GM12878 (cell line): ENCODE data around the gene OPN3. TPM values are rescaled to one million over a fixed set of nuclear protein-coding genes. Genes with fewer than 3 reads are reported as not detected.

Experiments
- BRCA1 ChIP-seq: IDR thresholded peaks from 2 replicates; pipeline ENCODE4 v1.6.1; 2011; ENCODE audit warnings: low read depth, low read length, improper control_type of control experiment
- CEBPB ChIP-seq, 2 experiments: fragments of 150-350 bp in 1 of 2; IDR thresholded peaks; 2 replicates each; pipeline ENCODE4 v1.6.1; 2012 to 2014; ENCODE audit warnings: low read depth in 2 of 2, low read length in 2 of 2, borderline replicate concordance in 1 of 2, inconsistent platforms in 1 of 2
- NFYA ChIP-seq: IDR thresholded peaks from 2 replicates; pipeline ENCODE4 v1.6.1; 2011; ENCODE audit warnings: low read depth, mild to moderate bottlenecking, low read length, improper control_type of control experiment, borderline replicate concordance
- NFYB ChIP-seq: IDR thresholded peaks from 2 replicates; pipeline ENCODE4 v1.6.1; 2011; ENCODE audit warnings: low read depth, mild to moderate bottlenecking, low read length, improper control_type of control experiment, moderate library complexity; ENCODE audit not compliant: insufficient read depth
- NR2C2 ChIP-seq: IDR thresholded peaks from 2 replicates; pipeline ENCODE4 v1.6.1; 2011; ENCODE audit warnings: borderline replicate concordance, low read depth; ENCODE audit not compliant: control insufficient read depth, insufficient read length
- SREBF1 ChIP-seq: IDR thresholded peaks from 2 replicates; pipeline ENCODE4 v1.6.1; 2012; ENCODE audit warnings: mild to moderate bottlenecking, low read length
- TAF1 ChIP-seq: IDR thresholded peaks from 2 replicates; pipeline ENCODE4 v1.6.1; 2011; ENCODE audit warnings: mild to moderate bottlenecking, low read depth, low read length, borderline replicate concordance
- TARDBP ChIP-seq: IDR thresholded peaks from 2 replicates; pipeline ENCODE4 v1.6.1; 2016; ENCODE audit warnings: borderline replicate concordance
- polyA plus RNA-seq, 11 experiments: library from polyadenylated mRNA; depleted of rRNA in 4 of 11; unstranded in 6 of 11; stranded (reverse) in 5 of 11; fragments of >200 nt; fragmentation: Nextera tagmentation in 4 of 11; fragmentation: Illumina TruSeq in 1 of 11; extraction: Ambion mirVana in 4 of 11; extraction: Trizol in 1 of 11; gene quantifications; 1 replicate in 1 of 11; 2 replicates in 10 of 11; pipeline versions ENCODE4 v1.2.1 to v1.2.3, GENCODE V29; 2011 to 2016; ENCODE audit warnings: inconsistent platforms in 2 of 11, missing spikeins in 2 of 11, low read depth in 1 of 11
- total RNA-seq, 4 experiments: library from RNA; depleted of rRNA in 3 of 4; stranded (reverse); fragments of >200 nt in 3 of 4; fragmentation: Illumina TruSeq in 1 of 4; extraction: Trizol in 1 of 4; gene quantifications; 2 replicates each; pipeline versions ENCODE4 v1.2.1 to v1.2.3, GENCODE V29; 2013 to 2021
- TF ChIP-seq, protein P1 (sequence below): fragments of 450-650 bp; IDR thresholded peaks from 2 replicates; pipeline ENCODE4 v1.6.1; 2017; ENCODE audit warnings: mild to moderate bottlenecking, moderate library complexity
- TF ChIP-seq, protein P2 (sequence below): fragments of 450-650 bp; formaldehyde crosslinking; IDR thresholded peaks from 2 replicates; pipeline ENCODE4 v1.5.0; 2022; ENCODE audit warnings: mild to moderate bottlenecking, missing genetic modification characterization
- TF ChIP-seq, protein P3 (sequence below): IDR thresholded peaks from 2 replicates; pipeline ENCODE4 v1.6.1; 2012; ENCODE audit warnings: improper control_type of control experiment, low read depth, low read length; ENCODE audit not compliant: insufficient replicate concordance

OPN3 gene
- total and polyA plus RNA-seq, 10 of the 15 experiments (the other 5 are each of a cell fraction or from before 2014, with no cell fraction given) = 0.26 to 12.2 (median 7.4) TPM

DNA sequence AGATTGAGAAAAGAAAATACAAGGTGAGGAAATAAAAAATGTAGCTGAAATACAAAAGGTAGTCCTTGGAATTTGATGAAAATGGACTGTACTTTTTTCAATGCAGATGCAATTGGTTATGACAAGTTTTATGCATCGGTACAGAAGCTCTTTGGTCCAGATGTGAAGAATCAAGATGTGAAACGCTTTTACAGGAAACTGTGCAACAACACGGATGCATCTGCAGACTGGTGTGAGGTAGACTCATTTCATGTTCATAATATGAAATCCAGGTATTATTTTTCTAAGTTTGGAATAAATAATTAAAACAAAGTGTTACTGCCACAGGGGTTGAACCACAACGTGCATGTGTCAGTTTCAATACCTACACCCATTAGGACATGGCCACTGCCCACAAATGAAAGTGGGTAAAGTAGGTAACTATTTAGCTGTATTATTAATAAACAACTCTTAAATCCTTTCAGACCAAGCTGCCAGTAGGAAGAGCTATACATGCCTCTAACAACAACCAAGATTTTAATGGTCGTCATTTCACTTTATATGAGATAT, 20.3 kb upstream of the OPN3 start (continued):
- no peak for TF ChIP-seq NR2C2
- TF ChIP-seq SREBF1 = no peak
- no peak for TF ChIP-seq TARDBP
- no peak for TF ChIP-seq BRCA1
- no peak for TF ChIP-seq TAF1
- TF ChIP-seq NFYB = no peak
- TF ChIP-seq CEBPB (IDR thresholded peaks at IDR 0.05; ENCODE audit: borderline replicate concordance in 1 of 2, low read depth in 2 of 2, low read length in 2 of 2) = no peak
- TF ChIP-seq, protein P1, sequence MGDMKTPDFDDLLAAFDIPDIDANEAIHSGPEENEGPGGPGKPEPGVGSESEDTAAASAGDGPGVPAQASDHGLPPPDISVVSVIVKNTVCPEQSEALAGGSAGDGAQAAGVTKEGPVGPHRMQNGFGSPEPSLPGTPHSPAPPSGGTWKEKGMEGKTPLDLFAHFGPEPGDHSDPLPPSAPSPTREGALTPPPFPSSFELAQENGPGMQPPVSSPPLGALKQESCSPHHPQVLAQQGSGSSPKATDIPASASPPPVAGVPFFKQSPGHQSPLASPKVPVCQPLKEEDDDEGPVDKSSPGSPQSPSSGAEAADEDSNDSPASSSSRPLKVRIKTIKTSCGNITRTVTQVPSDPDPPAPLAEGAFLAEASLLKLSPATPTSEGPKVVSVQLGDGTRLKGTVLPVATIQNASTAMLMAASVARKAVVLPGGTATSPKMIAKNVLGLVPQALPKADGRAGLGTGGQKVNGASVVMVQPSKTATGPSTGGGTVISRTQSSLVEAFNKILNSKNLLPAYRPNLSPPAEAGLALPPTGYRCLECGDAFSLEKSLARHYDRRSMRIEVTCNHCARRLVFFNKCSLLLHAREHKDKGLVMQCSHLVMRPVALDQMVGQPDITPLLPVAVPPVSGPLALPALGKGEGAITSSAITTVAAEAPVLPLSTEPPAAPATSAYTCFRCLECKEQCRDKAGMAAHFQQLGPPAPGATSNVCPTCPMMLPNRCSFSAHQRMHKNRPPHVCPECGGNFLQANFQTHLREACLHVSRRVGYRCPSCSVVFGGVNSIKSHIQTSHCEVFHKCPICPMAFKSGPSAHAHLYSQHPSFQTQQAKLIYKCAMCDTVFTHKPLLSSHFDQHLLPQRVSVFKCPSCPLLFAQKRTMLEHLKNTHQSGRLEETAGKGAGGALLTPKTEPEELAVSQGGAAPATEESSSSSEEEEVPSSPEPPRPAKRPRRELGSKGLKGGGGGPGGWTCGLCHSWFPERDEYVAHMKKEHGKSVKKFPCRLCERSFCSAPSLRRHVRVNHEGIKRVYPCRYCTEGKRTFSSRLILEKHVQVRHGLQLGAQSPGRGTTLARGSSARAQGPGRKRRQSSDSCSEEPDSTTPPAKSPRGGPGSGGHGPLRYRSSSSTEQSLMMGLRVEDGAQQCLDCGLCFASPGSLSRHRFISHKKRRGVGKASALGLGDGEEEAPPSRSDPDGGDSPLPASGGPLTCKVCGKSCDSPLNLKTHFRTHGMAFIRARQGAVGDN = no peak
- no peak for TF ChIP-seq NFYA
- TF ChIP-seq, protein P2, sequence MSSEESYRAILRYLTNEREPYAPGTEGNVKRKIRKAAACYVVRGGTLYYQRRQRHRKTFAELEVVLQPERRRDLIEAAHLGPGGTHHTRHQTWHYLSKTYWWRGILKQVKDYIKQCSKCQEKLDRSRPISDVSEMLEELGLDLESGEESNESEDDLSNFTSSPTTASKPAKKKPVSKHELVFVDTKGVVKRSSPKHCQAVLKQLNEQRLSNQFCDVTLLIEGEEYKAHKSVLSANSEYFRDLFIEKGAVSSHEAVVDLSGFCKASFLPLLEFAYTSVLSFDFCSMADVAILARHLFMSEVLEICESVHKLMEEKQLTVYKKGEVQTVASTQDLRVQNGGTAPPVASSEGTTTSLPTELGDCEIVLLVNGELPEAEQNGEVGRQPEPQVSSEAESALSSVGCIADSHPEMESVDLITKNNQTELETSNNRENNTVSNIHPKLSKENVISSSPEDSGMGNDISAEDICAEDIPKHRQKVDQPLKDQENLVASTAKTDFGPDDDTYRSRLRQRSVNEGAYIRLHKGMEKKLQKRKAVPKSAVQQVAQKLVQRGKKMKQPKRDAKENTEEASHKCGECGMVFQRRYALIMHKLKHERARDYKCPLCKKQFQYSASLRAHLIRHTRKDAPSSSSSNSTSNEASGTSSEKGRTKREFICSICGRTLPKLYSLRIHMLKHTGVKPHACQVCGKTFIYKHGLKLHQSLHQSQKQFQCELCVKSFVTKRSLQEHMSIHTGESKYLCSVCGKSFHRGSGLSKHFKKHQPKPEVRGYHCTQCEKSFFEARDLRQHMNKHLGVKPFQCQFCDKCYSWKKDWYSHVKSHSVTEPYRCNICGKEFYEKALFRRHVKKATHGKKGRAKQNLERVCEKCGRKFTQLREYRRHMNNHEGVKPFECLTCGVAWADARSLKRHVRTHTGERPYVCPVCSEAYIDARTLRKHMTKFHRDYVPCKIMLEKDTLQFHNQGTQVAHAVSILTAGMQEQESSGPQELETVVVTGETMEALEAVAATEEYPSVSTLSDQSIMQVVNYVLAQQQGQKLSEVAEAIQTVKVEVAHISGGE (CRISPR knock-in tag) = no peak
- TF ChIP-seq, protein P3, sequence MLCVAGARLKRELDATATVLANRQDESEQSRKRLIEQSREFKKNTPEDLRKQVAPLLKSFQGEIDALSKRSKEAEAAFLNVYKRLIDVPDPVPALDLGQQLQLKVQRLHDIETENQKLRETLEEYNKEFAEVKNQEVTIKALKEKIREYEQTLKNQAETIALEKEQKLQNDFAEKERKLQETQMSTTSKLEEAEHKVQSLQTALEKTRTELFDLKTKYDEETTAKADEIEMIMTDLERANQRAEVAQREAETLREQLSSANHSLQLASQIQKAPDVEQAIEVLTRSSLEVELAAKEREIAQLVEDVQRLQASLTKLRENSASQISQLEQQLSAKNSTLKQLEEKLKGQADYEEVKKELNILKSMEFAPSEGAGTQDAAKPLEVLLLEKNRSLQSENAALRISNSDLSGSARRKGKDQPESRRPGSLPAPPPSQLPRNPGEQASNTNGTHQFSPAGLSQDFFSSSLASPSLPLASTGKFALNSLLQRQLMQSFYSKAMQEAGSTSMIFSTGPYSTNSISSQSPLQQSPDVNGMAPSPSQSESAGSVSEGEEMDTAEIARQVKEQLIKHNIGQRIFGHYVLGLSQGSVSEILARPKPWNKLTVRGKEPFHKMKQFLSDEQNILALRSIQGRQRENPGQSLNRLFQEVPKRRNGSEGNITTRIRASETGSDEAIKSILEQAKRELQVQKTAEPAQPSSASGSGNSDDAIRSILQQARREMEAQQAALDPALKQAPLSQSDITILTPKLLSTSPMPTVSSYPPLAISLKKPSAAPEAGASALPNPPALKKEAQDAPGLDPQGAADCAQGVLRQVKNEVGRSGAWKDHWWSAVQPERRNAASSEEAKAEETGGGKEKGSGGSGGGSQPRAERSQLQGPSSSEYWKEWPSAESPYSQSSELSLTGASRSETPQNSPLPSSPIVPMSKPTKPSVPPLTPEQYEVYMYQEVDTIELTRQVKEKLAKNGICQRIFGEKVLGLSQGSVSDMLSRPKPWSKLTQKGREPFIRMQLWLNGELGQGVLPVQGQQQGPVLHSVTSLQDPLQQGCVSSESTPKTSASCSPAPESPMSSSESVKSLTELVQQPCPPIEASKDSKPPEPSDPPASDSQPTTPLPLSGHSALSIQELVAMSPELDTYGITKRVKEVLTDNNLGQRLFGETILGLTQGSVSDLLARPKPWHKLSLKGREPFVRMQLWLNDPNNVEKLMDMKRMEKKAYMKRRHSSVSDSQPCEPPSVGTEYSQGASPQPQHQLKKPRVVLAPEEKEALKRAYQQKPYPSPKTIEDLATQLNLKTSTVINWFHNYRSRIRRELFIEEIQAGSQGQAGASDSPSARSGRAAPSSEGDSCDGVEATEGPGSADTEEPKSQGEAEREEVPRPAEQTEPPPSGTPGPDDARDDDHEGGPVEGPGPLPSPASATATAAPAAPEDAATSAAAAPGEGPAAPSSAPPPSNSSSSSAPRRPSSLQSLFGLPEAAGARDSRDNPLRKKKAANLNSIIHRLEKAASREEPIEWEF = no peak
